Adipocyte (in vitro differentiated cells): ENCODE results near the gene LIMD2.

Experiments
- DNase-seq: peaks from one replicate; pipeline ENCODE4 v3.0.0-alpha.2; 2015; ENCODE audit warnings: low read depth
- H3K27me3 ChIP-seq: replicated peaks from 2 replicates; pipeline ENCODE4 v1.7.0; 2013; ENCODE audit warnings: mild to moderate bottlenecking, low read length, moderate library complexity; ENCODE audit not compliant: control insufficient read depth, insufficient read depth
- H3K36me3 ChIP-seq: 2 replicates; pipeline ENCODE4 v1.7.0; 2013; ENCODE audit warnings: low read length, mild to moderate bottlenecking, moderate library complexity; ENCODE audit not compliant: control insufficient read depth, insufficient read depth, severe bottlenecking
- H3K4me1 ChIP-seq: 2 replicates; pipeline ENCODE4 v1.7.0; 2013; ENCODE audit warnings: mild to moderate bottlenecking, low read length, moderate library complexity; ENCODE audit not compliant: control insufficient read depth, insufficient read depth
- H3K4me3 ChIP-seq: 2 replicates; pipeline ENCODE4 v1.7.0; 2013; ENCODE audit warnings: mild to moderate bottlenecking, low read length, moderate library complexity
- H3K9ac ChIP-seq: 2 replicates; pipeline ENCODE4 v1.7.0; 2013; ENCODE audit warnings: mild to moderate bottlenecking, low read length, moderate library complexity
- H3K9me3 ChIP-seq: 2 replicates; pipeline ENCODE4 v1.7.0; 2013; ENCODE audit warnings: mild to moderate bottlenecking, low read length, moderate library complexity; ENCODE audit not compliant: control insufficient read depth

Gene LIMD2

GRCh38 chr17:63692195-63692816 is 7.6 kb downstream of the LIMD2 start:
- Histone ChIP-seq H3K4me3 (no peak overlapping the region), H3K27me3 (no peaks in the 10 kb centered on the region), H3K36me3 (peaks cover 64% of the 10 kb centered on the region), H3K4me1 (peaks cover 10% of the 10 kb centered on the region), H3K9ac (no peak overlapping the region), H3K9me3 (no peaks in the 10 kb centered on the region)
- DNase-seq, result no peak

DNA sequence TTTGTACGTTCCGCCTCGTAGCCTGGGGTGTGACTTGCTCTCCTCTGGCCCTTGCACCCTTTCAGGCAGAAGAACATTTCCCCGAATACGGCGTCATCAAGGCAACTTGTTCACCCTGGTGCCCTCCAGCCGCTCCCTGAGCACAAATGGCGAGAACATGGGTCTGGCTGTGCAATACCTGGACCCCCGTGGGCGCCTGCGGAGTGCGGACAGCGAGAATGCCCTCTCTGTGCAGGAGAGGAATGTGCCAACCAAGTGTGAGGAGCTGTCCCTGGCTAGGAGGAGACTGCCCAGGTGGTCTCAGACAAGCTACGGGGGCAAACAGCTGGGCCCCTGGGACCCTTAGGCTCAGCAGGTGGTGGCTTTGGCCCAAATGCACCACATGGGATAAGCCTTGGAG is 10.4 kb downstream of the LIMD2 start:
- peaks cover 9% of the 10 kb centered on the region for H3K4me1 ChIP-seq
- H3K36me3 ChIP-seq, result peaks cover 70% of the 10 kb centered on the region
- no peaks in the 10 kb centered on the region for H3K9me3 ChIP-seq

GRCh38 chr17:63688396-63689020 is 11.4 kb downstream of the LIMD2 start:
- no peaks in the 10 kb centered on the region for H3K27me3 ChIP-seq
- DNase-seq, result no peak
- H3K9ac ChIP-seq, result no peak overlapping the region
- H3K4me1 ChIP-seq, result peaks cover 9% of the 10 kb centered on the region
- peaks cover 66% of the 10 kb centered on the region for H3K36me3 ChIP-seq
- no peaks in the 10 kb centered on the region for H3K9me3 ChIP-seq
- H3K4me3 ChIP-seq, result no peak overlapping the region

More for the DNA sequence above, 10.4 kb downstream of the LIMD2 start:
- Histone ChIP-seq H3K27me3 (no peaks in the 10 kb centered on the region), H3K4me3 (no peak overlapping the region), H3K9ac (no peak overlapping the region)
- DNase-seq, result no peak

GRCh38 chr17:63686138-63686685 is 13.7 kb downstream of the LIMD2 start:
- DNase-seq, result no peak
- H3K9me3 ChIP-seq, result no peaks in the 10 kb centered on the region
- peaks cover 9% of the 10 kb centered on the region for H3K4me1 ChIP-seq
- H3K36me3 ChIP-seq, result peaks cover 64% of the 10 kb centered on the region
- no peaks in the 10 kb centered on the region for H3K27me3 ChIP-seq
- no peak overlapping the region for H3K9ac ChIP-seq
- H3K4me3 ChIP-seq, result no peak overlapping the region

GRCh38 chr17:63685578-63685977 is 14.3 kb downstream of the LIMD2 start:
- DNase-seq, result no peak
- H3K36me3 ChIP-seq, result peaks cover 58% of the 10 kb centered on the region
- H3K4me1 ChIP-seq, result peaks cover 9% of the 10 kb centered on the region
- H3K27me3 ChIP-seq, result no peaks in the 10 kb centered on the region
- no peaks in the 10 kb centered on the region for H3K9me3 ChIP-seq
- no peak overlapping the region for H3K9ac ChIP-seq
- H3K4me3 ChIP-seq, result no peak overlapping the region

- peaks cover 9% of the 10 kb centered on the region for H3K4me1 ChIP-seq
These were observed 14.9 kb downstream of the LIMD2 start for GRCh38 chr17:63685041-63685440.

GRCh38 chr17:63682981-63683380 is 16.9 kb downstream of the LIMD2 start:
- peaks cover 45% of the 10 kb centered on the region for H3K36me3 ChIP-seq
- H3K9ac ChIP-seq, result no peak overlapping the region
- H3K9me3 ChIP-seq, result no peaks in the 10 kb centered on the region
- no peaks in the 10 kb centered on the region for H3K27me3 ChIP-seq
- DNase-seq, result no peak
- H3K4me3 ChIP-seq, result no peak overlapping the region
- peaks cover 9% of the 10 kb centered on the region for H3K4me1 ChIP-seq

More at GRCh38 chr17:63685041-63685440, 14.9 kb downstream of the LIMD2 start:
- no peaks in the 10 kb centered on the region for H3K27me3 ChIP-seq
- H3K9me3 ChIP-seq, result no peaks in the 10 kb centered on the region
- peaks cover 53% of the 10 kb centered on the region for H3K36me3 ChIP-seq
- no peak overlapping the region for H3K9ac ChIP-seq
- no peak overlapping the region for H3K4me3 ChIP-seq
- DNase-seq, result peak; percentile 27

GRCh38 chr17:63682441-63682840 is 17.5 kb downstream of the LIMD2 start:
- no peak overlapping the region for H3K9ac ChIP-seq
- H3K4me1 ChIP-seq, result peaks cover 9% of the 10 kb centered on the region
- no peaks in the 10 kb centered on the region for H3K9me3 ChIP-seq
- H3K27me3 ChIP-seq, result no peaks in the 10 kb centered on the region
- no peak for DNase-seq
- H3K36me3 ChIP-seq, result peaks cover 48% of the 10 kb centered on the region
- no peak overlapping the region for H3K4me3 ChIP-seq

DNA sequence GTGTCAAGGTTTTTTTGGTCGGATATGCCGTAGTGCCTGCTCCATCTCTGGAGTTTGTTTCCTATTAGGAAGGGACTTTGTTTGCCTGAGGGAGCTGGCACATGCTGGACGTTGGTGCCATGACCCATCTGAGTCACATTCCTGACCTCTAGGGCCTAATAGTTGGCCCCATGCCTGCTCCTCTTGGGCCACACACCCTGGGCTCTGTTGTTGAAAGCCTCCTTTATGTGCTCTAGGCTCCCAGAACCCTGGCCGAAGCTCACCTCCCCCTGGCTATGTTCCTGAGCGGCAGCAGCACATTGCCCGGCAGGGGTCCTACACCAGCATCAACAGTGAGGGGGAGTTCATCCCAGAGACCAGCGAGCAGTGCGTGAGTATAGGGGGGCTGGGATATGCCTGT is 18.4 kb downstream of the LIMD2 start:
- H3K27me3 ChIP-seq, result no peaks in the 10 kb centered on the region
- H3K36me3 ChIP-seq, result peaks cover 56% of the 10 kb centered on the region
- H3K4me3 ChIP-seq, result no peak overlapping the region
- DNase-seq, result no peak
- no peaks in the 10 kb centered on the region for H3K9me3 ChIP-seq
- H3K4me1 ChIP-seq, result peaks cover 11% of the 10 kb centered on the region
- no peak overlapping the region for H3K9ac ChIP-seq

DNA sequence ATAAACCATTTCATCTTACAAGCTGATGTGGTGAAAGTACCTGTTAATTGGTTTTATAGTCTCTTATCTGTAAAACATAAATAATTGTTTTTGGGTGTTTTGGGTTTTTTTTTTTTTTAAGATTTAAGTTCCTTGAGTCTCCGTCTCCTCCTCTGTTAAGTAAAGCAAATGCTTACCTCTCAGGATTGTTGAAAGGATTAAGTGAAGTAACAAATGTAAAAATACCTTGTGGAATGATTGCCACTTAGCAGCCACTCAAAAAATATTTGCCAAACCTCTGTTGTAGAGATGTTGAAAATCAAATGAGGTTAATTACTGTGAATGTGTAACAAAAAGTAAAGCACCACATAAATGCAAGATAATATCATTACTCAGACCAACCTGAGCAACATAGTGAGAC is 19.2 kb downstream of the LIMD2 start:
- Histone ChIP-seq H3K36me3 (peaks cover 51% of the 10 kb centered on the region), H3K9me3 (no peaks in the 10 kb centered on the region), H3K27me3 (no peaks in the 10 kb centered on the region), H3K4me3 (no peak overlapping the region), H3K4me1 (peaks cover 14% of the 10 kb centered on the region), H3K9ac (no peak overlapping the region)
- DNase-seq, result no peak

GRCh38 chr17:63679214-63679613 is 20.7 kb downstream of the LIMD2 start:
- H3K36me3 ChIP-seq, result peaks cover 48% of the 10 kb centered on the region
- H3K9ac ChIP-seq, result no peak overlapping the region
- no peak for DNase-seq
- H3K27me3 ChIP-seq, result no peaks in the 10 kb centered on the region
- peaks cover 21% of the 10 kb centered on the region for H3K4me1 ChIP-seq
- H3K4me3 ChIP-seq, result no peak overlapping the region
- no peaks in the 10 kb centered on the region for H3K9me3 ChIP-seq
